Gastrocnemius medialis (tissue), 4 donors: ENCODE results near the gene LRRC23. TPM values are rescaled to one million over a fixed set of nuclear protein-coding genes. Genes with fewer than 3 reads are reported as not detected.
A peak's percentile ranks its signal among the peaks of the same experiment; 100 is the strongest.

Experiments
- ATAC-seq, 2 donors: fragments of 150-250 bp; one replicate each; pipeline ENCODE4 v1.9.1; 2016
- DNase-seq, 2 donors: peaks; one replicate each; pipeline ENCODE4 v3.0.0-alpha.2; 2019
- H3K27ac ChIP-seq, 4 donors: fragments of 200-600 bp; sonication (generic); 1 replicate in 1 of 4; 2 replicates in 3 of 4; pipeline ENCODE4 v1.5.1; 2016 to 2018; ENCODE audit warnings: mild to moderate bottlenecking in 2 of 4, moderate library complexity in 1 of 4
- H3K27me3 ChIP-seq, 3 donors: fragments of 200-600 bp; sonication (generic) in 2 of 3; 1 replicate in 1 of 3; 2 replicates in 2 of 3; pipeline versions ENCODE4 v1.5.1 to v1.6.0; 2016 to 2019; ENCODE audit warnings: mild to moderate bottlenecking in 1 of 3, moderate library complexity in 1 of 3
- H3K36me3 ChIP-seq, 2 donors: fragments of 200-600 bp; sonication (generic) in 1 of 2; one replicate each; pipeline ENCODE4 v1.5.1; 2017 to 2018
- H3K4me1 ChIP-seq, 2 donors: fragments of 200-600 bp; sonication (generic) in 1 of 2; one replicate each; pipeline ENCODE4 v1.5.1; 2016 to 2017; ENCODE audit warnings: mild to moderate bottlenecking in 2 of 2
- H3K4me3 ChIP-seq, 4 donors: fragments of 200-600 bp; sonication (generic) in 3 of 4; 1 replicate in 1 of 4; 2 replicates in 3 of 4; pipeline ENCODE4 v1.5.1; 2016 to 2019; ENCODE audit warnings: mild to moderate bottlenecking in 2 of 4
- H3K9me3 ChIP-seq, 3 donors: fragments of 200-600 bp; sonication (generic) in 2 of 3; 1 replicate in 1 of 3; 2 replicates in 2 of 3; pipeline ENCODE4 v1.5.1; 2016 to 2019
- POLR2A ChIP-seq, 2 donors: fragments of 450-650 bp; IDR thresholded peaks; one replicate each; pipeline ENCODE4 v1.6.1; 2017; ENCODE audit warnings: antibody characterized with exemption in 2 of 2, mild to moderate bottlenecking in 2 of 2, moderate library complexity in 2 of 2
- in situ Hi-C, 4 donors: fragments of 200-750 bp; cut with MboI; loops; one replicate each; pipeline versions ENCODE4 v1.15.0 to v1.8.0; 2017; ENCODE audit warnings: low sequenced_read_pairs in 4 of 4
- intact Hi-C: fragments of 100-400 bp; cut with DNase I; formaldehyde crosslinking; loops from one replicate; pipeline ENCODE4 v1.15.1; 2023; ENCODE audit warnings: low total_unique reads
- total RNA-seq, 4 donors: library from RNA; depleted of rRNA; stranded (reverse); fragments of >200 nt; gene quantifications; one replicate each; pipeline versions ENCODE4 v1.1.0 to v1.2.3, GENCODE V29; 2016
- TF ChIP-seq, protein P1 (sequence below), 5 experiments: fragments of 450-650 bp in 3 of 5; fragments of 200-600 bp in 2 of 5; sonication (generic) in 2 of 5; IDR thresholded peaks in 4 of 5; conservative IDR thresholded peaks in 1 of 5; 1 replicate in 4 of 5; 2 replicates in 1 of 5; pipeline ENCODE4 v1.5.1; 2016 to 2019; ENCODE audit warnings: antibody characterized with exemption in 5 of 5, mild to moderate bottlenecking in 3 of 5, moderate library complexity in 3 of 5

LRRC23 gene
- total RNA-seq, 4 donors from 2014 or later = 6.5 to 14.0 (median 11.0) TPM

DNA sequence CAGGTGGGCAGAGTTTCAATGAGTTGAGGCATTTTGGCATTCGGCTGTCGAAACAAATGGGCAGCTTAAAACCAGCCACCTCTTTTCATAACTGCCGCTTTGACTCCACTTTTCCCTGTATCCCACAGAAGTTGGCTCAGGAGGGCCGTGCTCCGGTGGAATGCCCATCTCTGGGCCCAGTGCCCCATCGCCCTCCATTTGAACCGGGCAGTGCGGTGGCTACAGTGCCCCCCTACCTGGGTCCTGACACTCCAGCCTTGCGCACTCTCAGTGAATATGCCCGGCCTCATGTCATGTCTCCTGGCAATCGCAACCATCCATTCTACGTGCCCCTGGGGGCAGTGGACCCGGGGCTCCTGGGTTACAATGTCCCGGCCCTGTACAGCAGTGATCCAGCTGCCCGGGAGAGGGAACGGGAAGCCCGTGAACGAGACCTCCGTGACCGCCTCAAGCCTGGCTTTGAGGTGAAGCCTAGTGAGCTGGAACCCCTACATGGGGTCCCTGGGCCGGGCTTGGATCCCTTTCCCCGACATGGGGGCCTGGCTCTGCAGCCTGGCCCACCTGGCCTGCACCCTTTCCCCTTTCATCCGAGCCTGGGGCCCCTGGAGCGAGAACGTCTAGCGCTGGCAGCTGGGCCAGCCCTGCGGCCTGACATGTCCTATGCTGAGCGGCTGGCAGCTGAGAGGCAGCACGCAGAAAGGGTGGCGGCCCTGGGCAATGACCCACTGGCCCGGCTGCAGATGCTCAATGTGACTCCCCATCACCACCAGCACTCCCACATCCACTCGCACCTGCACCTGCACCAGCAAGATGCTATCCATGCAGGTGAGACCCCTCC lies 34.0 kb downstream of the LRRC23 start:
- DNase-seq (no peak), ATAC-seq (no peak)
- H3K27ac ChIP-seq = peak overlapping the region; percentile 91 to 97 (median 95)
- intact Hi-C loops = loop anchor here (1.0 kb wide), 1 partner anchor 11 kb away; the partner anchor contains the start of gene ATN1
- TF ChIP-seq, protein P1, sequence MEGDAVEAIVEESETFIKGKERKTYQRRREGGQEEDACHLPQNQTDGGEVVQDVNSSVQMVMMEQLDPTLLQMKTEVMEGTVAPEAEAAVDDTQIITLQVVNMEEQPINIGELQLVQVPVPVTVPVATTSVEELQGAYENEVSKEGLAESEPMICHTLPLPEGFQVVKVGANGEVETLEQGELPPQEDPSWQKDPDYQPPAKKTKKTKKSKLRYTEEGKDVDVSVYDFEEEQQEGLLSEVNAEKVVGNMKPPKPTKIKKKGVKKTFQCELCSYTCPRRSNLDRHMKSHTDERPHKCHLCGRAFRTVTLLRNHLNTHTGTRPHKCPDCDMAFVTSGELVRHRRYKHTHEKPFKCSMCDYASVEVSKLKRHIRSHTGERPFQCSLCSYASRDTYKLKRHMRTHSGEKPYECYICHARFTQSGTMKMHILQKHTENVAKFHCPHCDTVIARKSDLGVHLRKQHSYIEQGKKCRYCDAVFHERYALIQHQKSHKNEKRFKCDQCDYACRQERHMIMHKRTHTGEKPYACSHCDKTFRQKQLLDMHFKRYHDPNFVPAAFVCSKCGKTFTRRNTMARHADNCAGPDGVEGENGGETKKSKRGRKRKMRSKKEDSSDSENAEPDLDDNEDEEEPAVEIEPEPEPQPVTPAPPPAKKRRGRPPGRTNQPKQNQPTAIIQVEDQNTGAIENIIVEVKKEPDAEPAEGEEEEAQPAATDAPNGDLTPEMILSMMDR (IDR thresholded peaks at IDR 0.05 in 4 of 5, conservative IDR thresholded peaks at IDR 0.05 in 1 of 5) = peak in 1 of 5 experiments; percentile 8
- TF ChIP-seq POLR2A (IDR thresholded peaks at IDR 0.05) = no peak
- H3K4me1 ChIP-seq = peaks cover 20 to 42% of the 10 kb centered on the region in 2 donors
- in situ Hi-C loops = loop anchor here in 1 of 4 donors (25.0 kb wide), 1 partner anchor 174 kb away; the partner anchor contains the start of gene C1RL
- no peaks in the 10 kb centered on the region for H3K27me3 ChIP-seq
- H3K4me3 ChIP-seq = peak overlapping the region; percentile 67 to 93 (median 80)
- peaks cover 0 to 16% of the 10 kb centered on the region in 2 donors for H3K36me3 ChIP-seq
- no peaks in the 10 kb centered on the region for H3K9me3 ChIP-seq

DNA sequence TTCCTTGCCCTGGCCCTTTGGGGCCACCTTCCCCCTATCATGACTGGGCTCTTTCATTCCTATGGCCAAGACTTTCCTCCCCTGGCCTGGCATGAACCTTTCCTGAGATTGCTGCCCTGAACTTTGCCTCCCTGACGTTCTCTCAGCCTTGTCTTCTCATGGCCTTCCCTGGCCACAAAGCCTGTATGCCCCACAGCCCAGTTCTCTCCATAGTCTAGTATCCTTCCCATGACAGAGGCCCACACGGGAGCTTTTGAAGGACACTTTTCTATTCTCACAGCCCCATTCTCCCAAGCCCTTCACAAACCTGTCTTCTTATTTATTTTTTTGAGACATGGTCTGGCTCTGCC lies 34.5 kb downstream of the LRRC23 start:
- Histone ChIP-seq H3K9me3 (no peaks in the 10 kb centered on the region), H3K4me1 (peaks cover 16 to 37% of the 10 kb centered on the region in 2 donors), H3K27ac (peak overlapping the region in 2 of 4 donors; percentile 94 to 96), H3K36me3 (peaks cover 0 to 16% of the 10 kb centered on the region in 2 donors), H3K27me3 (no peaks in the 10 kb centered on the region), H3K4me3 (no peak overlapping the region)
- intact Hi-C loops (no loop called here), in situ Hi-C loops (loop anchor here in 1 of 4 donors (25.0 kb wide), 1 partner anchor 173 kb away; the partner anchor contains the start of gene C1RL)
- DNase-seq = no peak
- TF ChIP-seq POLR2A (IDR thresholded peaks at IDR 0.05) = no peak
- TF ChIP-seq, protein P1 (IDR thresholded peaks at IDR 0.05 in 4 of 5, conservative IDR thresholded peaks at IDR 0.05 in 1 of 5) = no peak
- no peak for ATAC-seq

DNA sequence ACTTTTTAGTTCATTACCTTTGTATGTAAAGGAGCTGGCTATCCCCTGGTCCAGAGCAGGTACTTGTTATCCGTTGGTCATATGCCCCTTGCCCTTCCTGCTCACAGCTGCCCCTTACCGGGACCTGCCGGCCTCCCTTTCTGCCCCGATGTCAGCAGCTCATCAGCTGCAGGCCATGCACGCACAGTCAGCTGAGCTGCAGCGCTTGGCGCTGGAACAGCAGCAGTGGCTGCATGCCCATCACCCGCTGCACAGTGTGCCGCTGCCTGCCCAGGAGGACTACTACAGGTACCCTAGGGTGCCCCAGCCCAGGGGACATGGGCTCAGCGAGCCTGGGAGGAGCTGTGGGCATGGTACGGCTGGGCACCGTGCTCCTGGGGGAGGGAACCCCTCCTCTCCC lies 36.6 kb downstream of the LRRC23 start:
- Histone ChIP-seq H3K9me3 (no peaks in the 10 kb centered on the region), H3K4me1 (peaks cover 22 to 51% of the 10 kb centered on the region in 2 donors), H3K27me3 (no peaks in the 10 kb centered on the region), H3K27ac (peak overlapping the region in 2 of 4 donors; percentile 2 to 9), H3K36me3 (peaks cover 0 to 12% of the 10 kb centered on the region in 2 donors), H3K4me3 (no peak overlapping the region)
- DNase-seq (no peak), ATAC-seq (no peak)
- in situ Hi-C loops = loop anchor here in 2 of 4 donors (10.0 to 25.0 kb wide), 2 partner anchors 171 to 174 kb away; partner anchors contain the start of gene C1RL (in 1 of the 2)
- no peak for TF ChIP-seq POLR2A (IDR thresholded peaks at IDR 0.05)
- TF ChIP-seq, protein P1 (IDR thresholded peaks at IDR 0.05 in 4 of 5, conservative IDR thresholded peaks at IDR 0.05 in 1 of 5) = no peak
- intact Hi-C loops = loop anchor here (5.0 kb wide), 2 partner anchors 74 to 151 kb away; partner anchors contain the start of genes C1R and TPI1

DNA sequence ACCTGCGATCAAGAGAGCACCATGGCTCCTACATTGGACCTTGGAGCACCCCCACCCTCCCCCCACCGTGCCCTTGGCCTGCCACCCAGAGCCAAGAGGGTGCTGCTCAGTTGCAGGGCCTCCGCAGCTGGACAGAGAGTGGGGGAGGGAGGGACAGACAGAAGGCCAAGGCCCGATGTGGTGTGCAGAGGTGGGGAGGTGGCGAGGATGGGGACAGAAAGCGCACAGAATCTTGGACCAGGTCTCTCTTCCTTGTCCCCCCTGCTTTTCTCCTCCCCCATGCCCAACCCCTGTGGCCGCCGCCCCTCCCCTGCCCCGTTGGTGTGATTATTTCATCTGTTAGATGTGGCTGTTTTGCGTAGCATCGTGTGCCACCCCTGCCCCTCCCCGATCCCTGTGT lies 37.2 kb downstream of the LRRC23 start:
- Histone ChIP-seq H3K4me3 (no peak overlapping the region), H3K27me3 (no peaks in the 10 kb centered on the region), H3K4me1 (peaks cover 22 to 52% of the 10 kb centered on the region in 2 donors), H3K9me3 (no peaks in the 10 kb centered on the region), H3K36me3 (peaks cover 0 to 11% of the 10 kb centered on the region in 2 donors), H3K27ac (peak overlapping the region in 1 of 4 donors; percentile 9)
- TF ChIP-seq POLR2A (IDR thresholded peaks at IDR 0.05) = no peak
- TF ChIP-seq, protein P1 (IDR thresholded peaks at IDR 0.05 in 4 of 5, conservative IDR thresholded peaks at IDR 0.05 in 1 of 5) = no peak
- no peak for ATAC-seq
- intact Hi-C loops (loop anchor here (5.0 kb wide), 2 partner anchors 74 to 151 kb away; partner anchors contain the start of genes C1R and TPI1), in situ Hi-C loops (loop anchor here in 2 of 4 donors (10.0 to 25.0 kb wide), 2 partner anchors 171 to 173 kb away; partner anchors contain the start of gene C1RL (in 1 of the 2))
- no peak for DNase-seq
